GM19025 (cell line): Measurements from ENCODE around the gene PIGQ.

Source experiments
- ATAC-seq: cut with Tn5 transposase; IDR thresholded peaks from one replicate; pipeline ENCODE4 v1.9.1; 2021; ENCODE audit warnings: mild to moderate bottlenecking, low read depth, moderate library complexity; ENCODE audit not compliant: unreplicated experiment

PIGQ gene

DNA sequence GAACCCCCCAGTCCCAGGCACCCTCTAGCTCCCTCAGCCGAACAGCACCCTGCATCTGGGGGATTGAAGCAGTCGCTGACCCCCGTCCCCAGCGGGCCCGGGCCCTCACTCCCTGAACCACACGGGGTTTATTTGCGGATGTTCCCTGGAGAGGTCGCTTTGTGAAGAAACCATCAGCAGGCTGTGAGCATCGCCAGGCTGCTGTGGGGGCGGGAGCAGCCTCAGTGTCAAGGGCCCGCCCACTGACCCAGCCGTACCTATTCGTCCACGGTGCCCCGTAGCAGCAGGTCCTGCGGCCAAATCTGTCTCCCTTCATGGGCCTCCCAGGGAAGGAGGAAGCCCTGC lies 13.7 kb downstream of the PIGQ start:
- no peak for ATAC-seq

DNA sequence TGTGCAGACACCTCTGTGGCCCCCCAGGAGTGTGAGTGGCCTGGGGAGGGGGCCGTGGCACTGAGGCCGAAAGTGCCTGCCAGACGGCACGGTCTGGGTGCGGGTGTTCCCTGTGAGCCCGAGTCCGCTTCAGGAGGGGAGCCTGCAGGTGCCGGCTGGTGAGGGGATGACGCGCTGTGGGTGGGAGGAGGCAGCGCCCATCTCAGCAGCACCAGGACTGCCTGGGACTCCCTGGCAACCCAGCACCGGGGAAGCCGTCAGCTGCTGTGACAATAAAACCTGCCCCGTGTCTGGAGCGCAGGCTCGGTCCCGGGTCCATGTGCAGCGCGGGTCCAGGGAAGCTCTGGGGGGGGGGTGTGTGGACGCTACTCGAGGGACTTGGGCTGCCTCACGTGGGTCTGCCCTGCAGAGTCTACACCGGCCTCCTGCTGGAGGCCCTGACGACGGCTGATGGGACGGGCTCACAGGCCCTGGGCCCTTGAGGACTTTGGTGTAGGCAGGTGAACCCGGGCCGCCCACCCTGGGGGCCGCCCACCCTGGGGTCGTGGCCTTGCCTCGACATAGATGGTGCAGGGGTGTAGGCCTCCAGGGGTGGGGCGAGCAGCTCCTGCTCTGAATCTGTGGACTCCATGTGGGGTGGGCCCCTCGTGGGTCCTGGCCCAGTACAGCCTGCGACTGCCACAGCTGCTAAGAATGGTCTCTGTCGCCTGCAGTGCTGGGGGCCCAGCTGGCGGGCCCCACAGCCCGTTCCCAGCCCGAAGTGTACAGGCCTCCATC lies 14.2 kb downstream of the PIGQ start:
- ATAC-seq: no peak

- no peak for ATAC-seq
Observed at GRCh38 chr16:585351-585750, 15.6 kb downstream of the PIGQ start.

DNA sequence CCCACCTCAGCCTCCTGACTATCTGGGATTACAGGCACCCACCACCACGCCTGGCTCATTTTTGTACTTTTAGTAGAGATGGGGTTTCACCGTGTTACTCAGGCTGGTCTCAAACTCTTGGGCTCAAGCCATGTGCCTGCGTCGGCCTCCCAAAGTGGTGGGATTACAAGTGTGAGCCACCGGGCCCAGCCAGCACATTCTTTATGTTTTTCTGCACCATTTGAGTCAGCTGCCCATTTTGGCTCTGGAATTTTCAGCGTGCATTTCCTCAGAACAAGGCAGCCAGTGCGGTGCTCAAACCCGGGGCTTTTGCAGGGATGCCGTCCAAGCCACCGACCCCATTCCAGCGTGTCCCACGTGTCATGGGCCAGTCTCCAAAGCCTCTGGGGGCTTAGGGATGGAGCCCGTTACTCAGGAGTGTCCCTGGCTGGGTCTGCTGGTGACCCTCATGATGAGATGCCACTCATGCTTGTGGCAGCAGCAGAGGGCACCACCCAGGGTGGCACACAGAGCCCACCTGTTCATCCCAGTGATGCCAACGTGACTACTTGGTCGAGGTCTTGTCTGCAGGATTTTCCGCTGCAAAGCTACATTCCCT lies 16.4 kb downstream of the PIGQ start:
- ATAC-seq: no peak

DNA sequence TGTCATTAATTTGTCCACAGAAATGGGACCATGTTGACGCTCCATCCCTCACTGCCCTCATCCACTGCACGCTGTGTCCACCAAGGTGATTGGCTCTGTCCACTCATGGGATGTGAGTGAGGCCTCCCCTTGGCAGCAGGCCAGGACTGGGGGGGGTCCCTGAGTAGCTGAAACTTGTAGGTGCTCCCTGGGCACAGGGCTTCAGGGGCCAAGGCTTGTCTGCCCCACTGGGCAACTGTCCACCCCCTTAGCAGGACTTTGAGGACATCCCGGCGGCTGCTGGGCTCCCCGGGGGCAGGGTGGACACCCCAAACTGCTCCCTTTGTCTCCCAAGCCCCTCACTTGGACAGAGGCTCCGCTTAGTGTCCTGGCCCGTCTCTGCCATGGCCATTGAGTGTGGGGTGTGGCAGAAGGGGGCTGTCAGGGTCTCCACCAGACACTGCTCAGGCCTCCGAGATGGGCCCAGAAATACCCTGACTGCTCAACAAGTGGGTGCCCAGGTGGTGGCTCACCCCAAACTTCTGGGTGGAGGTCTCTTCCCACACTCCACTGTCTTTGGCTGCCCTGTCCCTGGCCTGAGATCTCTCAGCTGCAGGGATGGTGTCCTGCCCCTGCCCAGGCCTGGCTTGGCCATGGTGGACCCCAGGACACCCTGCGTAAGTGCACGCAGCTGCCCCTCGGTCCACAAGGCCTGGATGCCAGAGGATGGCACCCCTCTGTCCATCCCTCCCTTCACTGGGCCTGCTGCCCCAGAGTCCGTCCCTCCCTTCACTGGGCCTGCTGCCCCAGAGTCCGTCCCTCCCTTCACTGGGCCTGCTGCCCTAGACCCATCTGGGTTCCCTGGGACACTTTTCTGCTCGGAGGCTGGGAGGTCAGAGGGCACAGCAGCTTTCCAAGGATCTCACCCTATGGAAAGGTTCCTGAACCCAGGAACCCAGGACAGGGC lies 17.1 kb downstream of the PIGQ start:
- no peak for ATAC-seq

GRCh38 chr16:588639-588888 lies 18.8 kb downstream of the PIGQ start:
- ATAC-seq: peak; percentile 0

DNA sequence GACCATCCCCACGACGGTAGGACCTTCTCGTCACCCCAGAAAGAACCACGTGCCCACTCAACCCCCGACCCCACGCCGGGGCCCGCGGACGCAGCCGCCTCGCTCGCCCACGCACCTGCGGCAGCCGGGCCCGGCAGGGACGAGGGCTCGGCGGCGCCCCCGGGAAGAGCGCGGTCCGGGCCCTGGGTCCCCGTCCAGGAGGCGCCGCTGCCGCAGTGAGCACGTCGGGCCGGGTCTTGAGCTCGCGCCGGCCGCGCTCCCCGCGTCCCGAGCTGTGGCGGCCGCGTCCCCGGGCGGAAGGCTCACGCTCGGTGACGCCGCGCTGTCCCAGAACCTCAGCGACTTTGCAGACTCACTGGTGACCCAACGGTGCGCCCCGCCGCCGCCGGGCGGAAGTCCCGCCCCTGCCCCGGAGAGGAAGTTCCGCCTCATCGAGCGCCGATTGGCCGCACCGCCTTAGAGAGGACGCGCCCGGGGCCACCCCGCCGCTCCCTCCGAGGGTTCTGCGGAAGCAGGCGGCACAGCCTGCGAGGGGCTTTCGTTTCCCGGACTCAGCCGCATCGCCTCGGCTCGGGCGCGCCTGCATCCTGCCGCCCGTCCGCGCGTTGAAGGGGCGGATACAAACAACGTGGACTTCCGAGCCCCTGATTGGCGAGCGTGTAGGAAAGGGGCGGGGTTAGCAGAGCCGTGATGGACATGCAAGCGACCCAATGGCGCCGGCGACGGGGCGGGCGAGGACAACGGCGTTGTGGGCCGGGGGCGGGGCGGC lies 19.3 kb downstream of the PIGQ start:
- ATAC-seq: peak; percentile 70

DNA sequence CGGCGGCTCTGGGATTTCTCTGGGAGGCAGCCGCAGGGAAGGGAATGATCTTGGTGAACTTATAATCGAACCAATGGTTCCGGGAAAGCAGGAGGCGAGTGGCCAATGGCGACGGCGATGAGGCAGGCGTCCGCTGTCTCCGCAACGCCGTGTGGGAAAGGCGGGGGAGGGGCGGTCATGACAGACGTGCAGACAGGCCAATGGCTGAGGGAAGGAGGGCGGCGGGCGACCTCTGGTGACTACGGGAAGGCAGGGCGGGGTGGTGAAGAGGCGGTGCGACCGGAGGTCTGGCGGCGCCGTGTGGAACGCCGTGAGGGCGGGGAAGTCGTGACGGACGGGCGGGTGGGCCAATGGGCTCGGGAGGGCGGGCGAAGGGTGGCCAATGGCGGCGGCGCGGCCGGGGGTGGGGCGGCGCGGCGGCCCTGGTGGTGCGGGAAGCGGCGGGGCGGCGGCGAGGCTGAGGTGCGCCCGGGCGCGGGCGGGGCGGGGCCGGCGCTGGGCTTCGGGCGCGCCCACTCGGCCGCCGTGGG lies 20.0 kb downstream of the PIGQ start, which contains the start of gene RAB40C:
Gene RAB40C, plus strand, starts transcription at position 409 of the 530 bp plus-strand sequence. CDS start 226 bp downstream, outside the sequence.
- peak; percentile 69 for ATAC-seq

- ATAC-seq: no peak
Observed at GRCh38 chr16:590188-590814, 20.5 kb downstream of the PIGQ start.

DNA sequence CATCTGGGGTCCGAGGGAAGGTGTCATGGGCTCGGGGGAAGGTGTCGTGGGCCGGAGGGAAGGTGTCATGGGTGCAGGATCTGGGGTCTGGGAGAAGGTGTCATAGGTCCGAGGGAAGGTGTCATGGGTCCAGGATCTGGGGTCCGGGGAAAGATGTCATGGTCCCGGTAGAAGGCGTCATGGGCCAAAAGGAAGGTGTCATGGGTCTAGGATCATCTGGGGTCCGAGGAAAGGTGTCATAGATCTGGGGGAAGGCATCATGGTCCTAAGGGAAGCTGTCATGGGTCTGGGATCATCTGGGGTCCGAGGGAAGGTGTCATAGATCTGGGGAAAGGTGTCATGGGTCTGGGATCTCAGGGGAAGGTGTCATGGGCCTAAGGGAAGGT lies 21.0 kb downstream of the PIGQ start:
- ATAC-seq: no peak

DNA sequence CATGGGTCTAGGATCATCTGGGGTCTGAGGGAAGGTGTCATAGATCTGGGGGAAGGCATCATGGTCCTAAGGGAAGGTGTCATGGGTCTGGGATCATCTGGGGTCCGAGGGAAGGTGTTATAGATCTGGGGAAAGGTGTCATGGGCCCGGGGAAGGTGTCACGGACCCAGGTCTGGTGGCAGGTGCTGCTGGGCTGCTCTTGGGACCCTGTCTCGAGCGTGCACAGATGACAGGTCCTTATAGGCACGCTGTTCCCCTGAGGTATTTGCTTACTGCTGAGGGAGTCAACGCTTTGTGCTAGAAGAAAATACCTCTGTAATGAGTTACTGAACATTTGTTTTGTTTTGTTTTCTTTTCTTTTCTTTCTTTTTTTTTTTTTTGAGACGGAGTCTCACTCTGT lies 21.5 kb downstream of the PIGQ start:
- ATAC-seq: no peak

GRCh38 chr16:591892-592517 lies 22.2 kb downstream of the PIGQ start:
- ATAC-seq: no peak

DNA sequence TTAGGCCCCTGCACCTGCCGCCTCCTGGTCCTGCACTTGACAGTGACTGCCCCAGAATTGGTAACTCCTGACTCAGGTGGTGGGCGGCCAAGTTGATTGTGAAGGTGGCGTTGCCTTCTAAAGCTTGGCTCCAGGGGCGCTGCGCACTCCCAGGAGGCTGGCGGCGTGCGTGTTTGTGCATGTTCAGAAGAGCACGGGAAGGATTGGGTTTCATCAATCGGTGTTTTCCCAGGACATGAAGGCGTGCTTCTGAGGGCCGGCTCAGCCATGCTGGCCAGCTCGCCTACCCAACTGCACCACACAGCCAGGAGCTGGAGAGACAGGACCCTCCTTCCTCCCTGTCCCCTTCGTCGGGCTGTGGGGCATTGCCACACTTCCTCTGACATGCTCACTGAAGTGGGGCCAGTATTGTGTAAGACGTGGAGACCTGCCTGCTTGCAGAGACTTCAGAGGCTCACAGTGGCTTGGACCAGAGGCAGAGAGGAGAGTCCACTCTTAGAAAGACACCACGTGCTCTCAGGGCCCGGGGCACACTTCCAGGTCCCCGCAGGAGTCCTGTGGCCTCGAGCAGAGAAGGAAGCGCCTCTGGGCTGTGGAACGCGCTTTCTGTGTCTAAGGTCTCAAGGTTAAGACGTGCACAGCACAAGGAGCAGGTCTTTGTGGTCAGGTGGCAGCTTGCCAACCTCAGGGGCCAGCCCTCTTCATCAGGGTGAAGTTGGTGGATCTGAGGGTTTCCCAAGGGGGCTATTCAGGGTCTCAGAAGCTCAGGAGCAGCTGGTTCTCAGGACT lies 22.9 kb downstream of the PIGQ start:
- no peak for ATAC-seq

GRCh38 chr16:593406-593805 lies 23.6 kb downstream of the PIGQ start:
- no peak for ATAC-seq

- ATAC-seq: no peak
Observed at GRCh38 chr16:593807-594206, 24.0 kb downstream of the PIGQ start.

- ATAC-seq: no peak
Observed at GRCh38 chr16:595094-595528, 25.3 kb downstream of the PIGQ start.

DNA sequence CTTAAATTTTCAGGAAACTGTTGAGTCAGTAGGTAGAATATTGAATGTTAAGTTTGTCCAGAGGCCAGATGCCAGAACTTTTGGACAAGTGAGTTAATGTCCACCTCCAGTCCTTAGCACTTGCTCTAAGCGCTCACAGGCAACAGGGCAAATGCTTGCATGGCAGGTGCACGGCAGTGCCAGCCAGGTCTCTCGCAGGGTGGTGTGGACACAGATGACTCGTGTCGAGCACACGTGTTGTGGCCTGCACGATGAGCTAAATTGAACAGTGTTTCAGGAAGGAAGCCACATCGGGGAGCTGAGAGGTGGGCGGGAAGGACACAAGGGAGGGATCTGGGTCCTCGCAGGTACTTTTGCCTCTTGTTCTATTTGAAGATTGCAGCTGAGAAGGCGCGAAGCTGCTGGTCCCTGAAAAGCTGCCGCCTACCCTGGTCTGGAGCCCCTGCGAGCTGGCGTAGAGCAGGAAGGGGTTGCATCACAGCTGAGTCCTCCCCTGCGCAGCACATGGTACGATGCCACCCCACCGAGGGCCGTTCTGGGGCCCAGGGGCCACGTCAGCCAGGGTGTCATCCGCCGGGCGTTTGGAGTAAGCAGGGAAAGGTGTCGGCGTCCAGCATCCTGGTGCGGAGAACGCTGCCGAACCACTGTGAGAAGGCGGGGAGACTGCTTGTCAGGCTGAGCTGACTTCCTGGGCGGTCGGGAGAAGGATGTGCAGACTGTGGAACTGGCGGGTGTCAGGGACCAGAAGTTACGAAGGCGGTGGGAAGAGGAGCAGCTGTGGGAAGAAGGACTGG lies 26.4 kb downstream of the PIGQ start:
- ATAC-seq: no peak

DNA sequence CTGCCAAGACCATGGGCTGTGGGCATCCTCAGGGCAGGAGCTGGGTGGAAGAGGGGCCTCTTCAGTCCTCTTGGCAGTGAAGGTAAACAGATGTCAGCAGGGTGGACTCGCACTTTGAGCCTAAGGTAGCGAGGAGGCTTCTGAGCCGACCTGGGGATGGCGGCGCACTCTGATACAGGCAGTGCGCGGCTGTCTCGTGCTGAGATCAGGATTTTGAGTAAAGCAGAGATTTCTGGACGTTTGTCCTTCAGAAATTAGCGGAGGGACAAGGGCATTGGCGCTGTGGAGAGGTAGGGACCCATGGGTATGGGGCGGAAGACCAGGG lies 26.9 kb downstream of the PIGQ start:
- no peak for ATAC-seq
